ENCODE measurements around the gene RNF130.

The RNF130 gene

GRCh38 chr5:180083529-180084060 is 12.0 kb upstream of the RNF130 start:
- DNase-seq = no peak

- no peak for DNase-seq
Observed at GRCh38 chr5:180082633-180083420, 11.3 kb upstream of the RNF130 start.

GRCh38 chr5:180081481-180081880 is 9.9 kb upstream of the RNF130 start:
- no peak for DNase-seq

GRCh38 chr5:180080486-180081280 is 9.1 kb upstream of the RNF130 start:
- DNase-seq = no peak

GRCh38 chr5:180079702-180080466 is 8.3 kb upstream of the RNF130 start:
- DNase-seq = no peak

- no peak for DNase-seq
Observed at GRCh38 chr5:180078348-180078747, 6.8 kb upstream of the RNF130 start.

GRCh38 chr5:180077594-180078284 is 6.2 kb upstream of the RNF130 start:
- no peak for DNase-seq

GRCh38 chr5:180075703-180076102 is 4.1 kb upstream of the RNF130 start:
- no peak for DNase-seq

- DNase-seq = no peak
Observed at GRCh38 chr5:180074462-180074861, 2.9 kb upstream of the RNF130 start.

GRCh38 chr5:180072556-180072955 is 997 bp upstream of the RNF130 start:
- DNase-seq = no peak

- no peak for DNase-seq
Observed at GRCh38 chr5:180072256-180072548, 643 bp upstream of the RNF130 start.

- no peak for DNase-seq
Observed at GRCh38 chr5:180070756-180071530, 616 bp downstream of the RNF130 start.

- no peak for DNase-seq
Observed at GRCh38 chr5:180069589-180070247, 1.8 kb downstream of the RNF130 start.

GRCh38 chr5:180068519-180069090 is 3.0 kb downstream of the RNF130 start:
- no peak for DNase-seq

GRCh38 chr5:180067986-180068385 is 3.6 kb downstream of the RNF130 start:
- no peak for DNase-seq

GRCh38 chr5:180060192-180060591 is 11.4 kb downstream of the RNF130 start:
- no peak for DNase-seq

GRCh38 chr5:180059326-180059725 is 12.2 kb downstream of the RNF130 start:
- no peak for DNase-seq

GRCh38 chr5:180056153-180056552 is 15.4 kb downstream of the RNF130 start:
- DNase-seq = no peak

GRCh38 chr5:180054226-180054625 is 17.3 kb downstream of the RNF130 start:
- no peak for DNase-seq

GRCh38 chr5:180053061-180053602 is 18.4 kb downstream of the RNF130 start:
- DNase-seq = no peak
